Right hindlimb (tissue), 1 donor: ENCODE data around the gene CARD6.
A peak's percentile ranks its signal among the peaks of the same experiment; 100 is the strongest.
"Not testable (repeated sequence)": the region's sequence is repeated elsewhere in the genome, so short reads cannot be mapped to it uniquely, and the experiment has no call there.

Experiments
- DNase-seq: peaks from one replicate; pipeline ENCODE4 v3.0.0-alpha.2; 2018

The CARD6 gene

GRCh38 chr5:40828021-40828631 is 13.0 kb upstream of the CARD6 start:
- no peak for DNase-seq

- DNase-seq = no peak
Observed at GRCh38 chr5:40828690-40829661, 12.2 kb upstream of the CARD6 start.

- DNase-seq = no peak
Observed at GRCh38 chr5:40829748-40830533, 11.2 kb upstream of the CARD6 start.

- DNase-seq = no peak
Observed at GRCh38 chr5:40831346-40832210, 9.6 kb upstream of the CARD6 start.

- no peak for DNase-seq
Observed at GRCh38 chr5:40832345-40832744, 8.8 kb upstream of the CARD6 start.

GRCh38 chr5:40833712-40834229 is 7.4 kb upstream of the CARD6 start:
- no peak for DNase-seq

GRCh38 chr5:40834391-40834848 is 6.7 kb upstream of the CARD6 start:
- peak; percentile 24 for DNase-seq

- DNase-seq = peak; percentile 98
Observed at GRCh38 chr5:40834849-40835787, 6.0 kb upstream of the CARD6 start, which contains the start of gene RPL37. TSS of gene RPL37 (minus strand) at chr5:40835222. CDS start at chr5:40835185, 37 bp downstream.

- no peak for DNase-seq
Observed at GRCh38 chr5:40838086-40838485, 3.1 kb upstream of the CARD6 start.

GRCh38 chr5:40842351-40842750 is 1.2 kb downstream of the CARD6 start:
- DNase-seq = no peak

- no peak for DNase-seq
Observed at GRCh38 chr5:40844565-40844964, 3.4 kb downstream of the CARD6 start.

- no peak for DNase-seq
Observed at GRCh38 chr5:40846371-40846770, 5.2 kb downstream of the CARD6 start.

- DNase-seq = no peak
Observed at GRCh38 chr5:40847525-40847924, 6.4 kb downstream of the CARD6 start.

GRCh38 chr5:40853632-40854192 is 12.5 kb downstream of the CARD6 start:
- no peak for DNase-seq

- no peak for DNase-seq
Observed at GRCh38 chr5:40860711-40861110, 19.5 kb downstream of the CARD6 start.

GRCh38 chr5:40865004-40865403 is 23.8 kb downstream of the CARD6 start:
- not testable (repeated sequence) for DNase-seq

- DNase-seq = no peak
Observed at GRCh38 chr5:40866844-40867243, 25.7 kb downstream of the CARD6 start.

- DNase-seq = no peak
Observed at GRCh38 chr5:40869384-40869783, 28.2 kb downstream of the CARD6 start.

GRCh38 chr5:40871177-40871576 is 30.0 kb downstream of the CARD6 start:
- no peak for DNase-seq

GRCh38 chr5:40872253-40872652 is 31.1 kb downstream of the CARD6 start:
- not testable (repeated sequence) for DNase-seq
